ENCODE data around the gene RAB3GAP2.
"Not testable (repeated sequence)": the region's sequence is repeated elsewhere in the genome, so short reads cannot be mapped to it uniquely, and the experiment has no call there.

RAB3GAP2 gene

GRCh38 chr1:220198186-220199005, 73.9 kb downstream of the RAB3GAP2 start:
- DNase-seq (ENCODE audit: low read depth), result no peak

GRCh38 chr1:220195701-220196100, 76.6 kb downstream of the RAB3GAP2 start:
- DNase-seq (ENCODE audit: low read depth), result no peak

GRCh38 chr1:220189750-220190347, 82.4 kb downstream of the RAB3GAP2 start:
- no peak for DNase-seq (ENCODE audit: low read depth)

GRCh38 chr1:220188538-220188937, 83.7 kb downstream of the RAB3GAP2 start:
- no peak for DNase-seq (ENCODE audit: low read depth)

GRCh38 chr1:220186752-220187151, 85.5 kb downstream of the RAB3GAP2 start:
- no peak for DNase-seq (ENCODE audit: low read depth)

GRCh38 chr1:220184506-220184905, 87.7 kb downstream of the RAB3GAP2 start:
- DNase-seq (ENCODE audit: low read depth), result no peak

- DNase-seq (ENCODE audit: low read depth), result no peak
Measured at GRCh38 chr1:220182656-220183055, 89.6 kb downstream of the RAB3GAP2 start.

GRCh38 chr1:220182111-220182510, 90.1 kb downstream of the RAB3GAP2 start:
- no peak for DNase-seq (ENCODE audit: low read depth)

GRCh38 chr1:220176540-220176939, 95.7 kb downstream of the RAB3GAP2 start:
- DNase-seq (ENCODE audit: low read depth), result no peak

- no peak for DNase-seq (ENCODE audit: low read depth)
Measured at GRCh38 chr1:220170836-220171526, 101.3 kb downstream of the RAB3GAP2 start.

GRCh38 chr1:220169887-220170286, 102.4 kb downstream of the RAB3GAP2 start:
- not testable (repeated sequence) for DNase-seq (ENCODE audit: low read depth)

- DNase-seq (ENCODE audit: low read depth), result no peak
Measured at GRCh38 chr1:220166853-220167252, 105.4 kb downstream of the RAB3GAP2 start.

- no peak for DNase-seq (ENCODE audit: low read depth)
Measured at GRCh38 chr1:220164517-220164916, 107.7 kb downstream of the RAB3GAP2 start.

GRCh38 chr1:220164116-220164515, 108.1 kb downstream of the RAB3GAP2 start:
- no peak for DNase-seq (ENCODE audit: low read depth)

- no peak for DNase-seq (ENCODE audit: low read depth)
Measured at GRCh38 chr1:220160027-220160426, 112.2 kb downstream of the RAB3GAP2 start.

- no peak for DNase-seq (ENCODE audit: low read depth)
Measured at GRCh38 chr1:220159041-220159440, 113.2 kb downstream of the RAB3GAP2 start.

- DNase-seq (ENCODE audit: low read depth), result not testable (repeated sequence)
Measured at GRCh38 chr1:220158530-220158929, 113.7 kb downstream of the RAB3GAP2 start.

GRCh38 chr1:220157738-220158137, 114.5 kb downstream of the RAB3GAP2 start:
- DNase-seq (ENCODE audit: low read depth), result no peak

GRCh38 chr1:220156620-220157146, 115.6 kb downstream of the RAB3GAP2 start:
- no peak for DNase-seq (ENCODE audit: low read depth)

GRCh38 chr1:220153147-220153546, 119.1 kb downstream of the RAB3GAP2 start:
- no peak for DNase-seq (ENCODE audit: low read depth)

GRCh38 chr1:220151454-220151853, 120.8 kb downstream of the RAB3GAP2 start:
- no peak for DNase-seq (ENCODE audit: low read depth)

- DNase-seq (ENCODE audit: low read depth), result no peak
Measured at GRCh38 chr1:220149742-220150141, 122.5 kb downstream of the RAB3GAP2 start.

GRCh38 chr1:220144051-220144450, 128.2 kb downstream of the RAB3GAP2 start:
- DNase-seq (ENCODE audit: low read depth), result no peak
